ENCODE results near the gene SCRG1.

Gene SCRG1

GRCh38 chr4:173415092-173415491 lies 16.2 kb upstream of the SCRG1 start:
- no peak for DNase-seq (ENCODE audit: low read depth)
- no peak for TF ChIP-seq CTCF (IDR thresholded peaks at IDR 0.05; ENCODE audit: control insufficient read depth, extremely low read depth, insufficient read depth)
- no peak overlapping the region for H3K4me3 ChIP-seq (ENCODE audit: low read depth, low read length)

GRCh38 chr4:173414456-173414855 lies 15.5 kb upstream of the SCRG1 start:
- DNase-seq (ENCODE audit: low read depth) = no peak
- TF ChIP-seq CTCF (IDR thresholded peaks at IDR 0.05; ENCODE audit: control insufficient read depth, extremely low read depth, insufficient read depth) = no peak
- no peak overlapping the region for H3K4me3 ChIP-seq (ENCODE audit: low read depth, low read length)

GRCh38 chr4:173413036-173413435 lies 14.1 kb upstream of the SCRG1 start:
- no peak for TF ChIP-seq CTCF (IDR thresholded peaks at IDR 0.05; ENCODE audit: control insufficient read depth, extremely low read depth, insufficient read depth)
- DNase-seq (ENCODE audit: low read depth) = no peak
- H3K4me3 ChIP-seq (ENCODE audit: low read depth, low read length) = no peak overlapping the region

GRCh38 chr4:173411106-173411693 lies 12.3 kb upstream of the SCRG1 start:
- no peak overlapping the region for H3K4me3 ChIP-seq (ENCODE audit: low read depth, low read length)
- DNase-seq (ENCODE audit: low read depth) = no peak
- TF ChIP-seq CTCF (IDR thresholded peaks at IDR 0.05; ENCODE audit: control insufficient read depth, extremely low read depth, insufficient read depth) = no peak

- TF ChIP-seq CTCF (IDR thresholded peaks at IDR 0.05; ENCODE audit: control insufficient read depth, extremely low read depth, insufficient read depth) = no peak
- no peak for DNase-seq (ENCODE audit: low read depth)
- H3K4me3 ChIP-seq (ENCODE audit: low read depth, low read length) = no peak overlapping the region
Measured at GRCh38 chr4:173410079-173410478, 11.2 kb upstream of the SCRG1 start.

GRCh38 chr4:173405840-173406606 lies 7.1 kb upstream of the SCRG1 start:
- TF ChIP-seq CTCF (IDR thresholded peaks at IDR 0.05; ENCODE audit: control insufficient read depth, extremely low read depth, insufficient read depth) = no peak

More at GRCh38 chr4:173405840-173406606, 7.1 kb upstream of the SCRG1 start:
- H3K4me3 ChIP-seq (ENCODE audit: low read depth, low read length) = no peak overlapping the region
- DNase-seq (ENCODE audit: low read depth) = no peak

Data from LNCaP clone FGC (cell line).